GM08714 (cell line): ENCODE results near the gene TMED4.
"Not testable (repeated sequence)": the region's sequence is repeated elsewhere in the genome, so short reads cannot be mapped to it uniquely, and the experiment has no call there.

Experiments used
- H3K4me3 ChIP-seq: fragments of 200-500 bp; sonication (Bioruptor generic); 2 replicates; pipeline ENCODE4 v1.5.1; 2014; ENCODE audit warnings: mild to moderate bottlenecking, low read length, inconsistent platforms
- ZNF274 ChIP-seq: IDR thresholded peaks from 2 replicates; pipeline ENCODE4 v1.6.1; 2012; ENCODE audit warnings: mild to moderate bottlenecking, low read depth, low read length

The TMED4 gene

DNA sequence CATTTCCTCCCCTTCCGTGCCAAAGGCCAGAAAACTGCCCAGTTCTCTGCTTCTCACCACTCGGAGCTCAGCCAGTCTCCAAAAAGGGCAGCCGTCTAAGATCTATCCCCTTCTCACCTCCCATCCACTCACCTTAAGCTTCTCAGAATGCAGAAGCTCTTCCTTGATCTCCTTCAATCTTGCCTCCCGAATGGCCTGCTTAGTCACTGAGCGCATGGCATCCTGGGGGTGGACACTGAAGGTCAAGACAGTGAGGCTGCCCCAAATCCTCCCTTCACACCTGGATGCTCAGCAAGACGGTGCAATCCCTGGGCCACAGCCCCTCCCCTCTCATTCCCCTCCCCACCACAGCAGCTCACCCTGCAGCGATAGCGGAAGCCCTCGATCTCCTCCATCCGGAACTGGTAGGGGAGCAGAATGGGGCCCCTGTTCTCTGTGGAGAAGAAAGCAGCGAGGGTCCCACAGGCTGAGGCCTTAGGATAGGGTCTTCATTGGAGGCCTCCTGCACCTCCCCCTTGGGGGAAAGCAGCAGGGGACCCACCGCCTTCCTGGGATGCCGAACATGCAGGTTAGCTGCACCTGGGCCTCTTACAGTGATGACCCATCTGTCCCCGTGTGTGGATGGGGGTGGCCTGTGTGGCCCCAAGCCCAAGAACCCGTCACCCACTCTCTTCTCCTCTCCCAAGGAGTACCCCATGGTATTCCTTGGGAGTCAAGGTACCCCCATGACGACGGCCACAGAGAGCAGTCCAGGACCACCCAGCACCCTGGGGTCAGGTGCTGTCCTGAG, 13.1 kb downstream of the TMED4 start:
- TF ChIP-seq ZNF274, result no peak
- H3K4me3 ChIP-seq, result no peak overlapping the region

DNA sequence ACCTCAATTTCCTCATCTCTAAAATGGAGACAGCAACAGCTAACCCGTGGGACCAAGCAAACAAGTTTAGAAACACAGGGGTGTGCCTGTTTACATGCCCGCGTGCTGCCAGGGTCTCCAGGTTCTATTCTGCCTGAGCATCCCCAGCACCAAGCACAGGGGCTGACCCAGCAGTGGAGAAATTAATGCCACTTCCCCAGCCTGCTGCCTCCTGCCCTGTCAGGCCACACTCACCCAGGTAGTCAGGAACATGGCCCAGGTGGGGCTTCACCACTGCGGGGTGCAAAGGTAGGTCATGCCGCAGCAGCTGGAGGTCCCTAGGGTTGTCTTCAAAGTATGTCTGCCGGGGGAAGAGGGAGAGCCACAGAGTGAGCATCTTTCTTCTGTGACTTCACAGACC, 14.1 kb downstream of the TMED4 start:
- TF ChIP-seq ZNF274, result no peak
- no peak overlapping the region for H3K4me3 ChIP-seq

DNA sequence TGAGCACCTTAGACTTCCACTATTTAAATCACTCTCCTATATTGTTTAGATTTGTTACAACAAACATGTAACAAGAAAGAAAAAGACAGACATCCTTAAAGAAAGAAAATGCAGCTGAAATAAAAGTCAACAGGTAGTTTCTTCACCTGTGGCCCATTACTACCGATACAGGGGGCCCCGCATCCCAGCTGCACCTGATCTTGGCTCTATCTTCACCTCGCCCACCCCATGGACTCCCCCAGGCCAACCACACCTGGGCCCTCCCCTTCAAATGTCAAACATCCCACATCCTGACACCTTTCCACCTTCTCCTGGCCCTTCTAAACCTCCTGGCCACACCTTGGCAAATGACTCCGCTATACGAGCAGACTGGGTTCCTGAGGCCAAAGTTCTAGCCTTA, 15.4 kb downstream of the TMED4 start:
- no peak overlapping the region for H3K4me3 ChIP-seq
- no peak for TF ChIP-seq ZNF274

DNA sequence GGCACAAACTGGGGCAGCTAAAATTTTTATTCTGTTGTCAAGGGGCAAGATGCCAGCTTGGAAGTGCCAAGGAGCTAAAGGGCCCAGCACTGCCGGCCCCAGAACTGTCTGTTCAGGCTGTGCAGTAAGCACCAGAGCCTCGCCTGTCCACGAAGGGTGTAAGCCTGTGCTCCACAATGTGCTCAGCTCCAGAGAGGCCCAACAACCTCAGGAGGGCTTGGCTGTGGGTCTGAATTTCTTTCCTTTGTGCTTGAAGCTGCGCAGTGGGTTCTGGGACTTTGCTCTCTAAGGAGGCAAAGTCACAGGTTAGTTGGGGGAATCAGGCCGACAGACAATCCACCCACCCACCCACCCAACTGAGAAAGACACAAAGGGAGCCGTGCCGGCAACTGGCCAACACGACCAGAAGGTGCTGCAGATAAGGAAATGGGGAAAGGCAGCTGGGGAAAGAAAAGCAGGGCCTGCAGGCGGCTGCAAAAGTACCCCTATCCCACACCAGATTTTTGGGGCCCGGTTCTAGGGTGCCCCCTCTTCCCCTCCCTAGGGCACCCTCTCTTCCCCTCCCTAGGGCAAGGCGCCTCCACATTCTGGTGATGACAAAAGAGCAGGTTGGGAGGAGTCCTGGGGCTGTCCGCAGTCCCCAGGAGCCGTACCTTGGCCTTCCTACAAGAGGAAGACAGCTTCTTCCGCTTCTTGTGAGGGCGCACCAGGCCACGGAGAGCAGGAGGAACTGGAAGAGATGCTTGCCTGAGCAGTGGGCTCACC, 16.1 kb downstream of the TMED4 start:
- no peak for TF ChIP-seq ZNF274

DNA sequence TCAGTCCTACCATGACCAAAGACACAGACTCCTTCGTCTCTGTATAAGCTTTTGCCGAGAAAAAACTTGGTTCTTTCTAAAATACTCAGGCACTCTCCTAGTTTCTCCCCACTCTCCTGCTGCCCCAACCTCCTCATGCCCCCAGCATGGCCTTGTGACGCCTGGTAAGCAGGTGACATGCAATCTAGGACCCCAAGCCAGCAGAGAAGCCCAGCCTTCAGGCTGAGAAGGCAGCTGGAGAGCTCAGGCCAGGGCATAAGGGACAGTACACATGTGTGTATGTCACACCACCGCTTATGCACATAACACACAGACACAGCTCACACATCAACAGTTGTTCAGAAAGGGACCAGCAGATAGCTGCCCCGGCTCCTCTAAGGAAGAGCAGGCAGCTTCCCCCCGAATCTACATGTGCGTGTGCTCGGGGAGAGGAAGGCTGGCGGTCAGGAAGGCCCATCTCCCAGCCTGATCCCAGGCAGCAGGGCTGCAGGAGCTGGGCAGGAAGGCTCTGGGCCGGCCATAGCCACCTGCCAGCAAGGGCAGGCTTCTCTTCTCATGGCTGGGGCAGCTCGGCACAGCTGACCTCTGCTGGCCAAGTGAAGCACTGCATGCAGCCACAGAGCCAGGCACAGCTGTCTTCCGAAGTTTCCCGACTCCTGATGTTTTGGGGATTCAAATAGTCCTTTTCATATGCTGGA, 16.8 kb downstream of the TMED4 start:
- no peak for TF ChIP-seq ZNF274

More for the DNA sequence above, 16.1 kb downstream of the TMED4 start:
- no peak overlapping the region for H3K4me3 ChIP-seq

DNA sequence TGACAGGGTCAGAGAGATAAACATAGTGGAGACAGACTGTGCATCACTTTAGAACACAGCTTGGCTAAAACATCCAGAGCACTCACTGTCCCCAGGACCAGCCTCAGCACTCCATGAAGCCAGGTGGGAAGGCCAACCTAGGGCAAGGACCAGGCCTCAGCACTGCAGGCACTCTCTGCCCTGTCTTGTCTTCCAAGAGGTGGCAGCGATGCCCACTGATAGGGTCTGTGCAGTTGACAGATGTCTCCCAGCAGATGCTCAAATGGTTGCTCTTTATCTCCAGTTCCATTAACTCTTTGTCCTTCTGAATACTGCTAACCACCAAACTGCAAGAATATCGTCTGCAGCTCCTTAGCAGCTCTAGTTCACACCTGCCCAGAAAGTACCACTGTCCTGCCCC, 17.4 kb downstream of the TMED4 start:
- TF ChIP-seq ZNF274, result no peak
- no peak overlapping the region for H3K4me3 ChIP-seq

More for the DNA sequence above, 16.8 kb downstream of the TMED4 start:
- no peak overlapping the region for H3K4me3 ChIP-seq

DNA sequence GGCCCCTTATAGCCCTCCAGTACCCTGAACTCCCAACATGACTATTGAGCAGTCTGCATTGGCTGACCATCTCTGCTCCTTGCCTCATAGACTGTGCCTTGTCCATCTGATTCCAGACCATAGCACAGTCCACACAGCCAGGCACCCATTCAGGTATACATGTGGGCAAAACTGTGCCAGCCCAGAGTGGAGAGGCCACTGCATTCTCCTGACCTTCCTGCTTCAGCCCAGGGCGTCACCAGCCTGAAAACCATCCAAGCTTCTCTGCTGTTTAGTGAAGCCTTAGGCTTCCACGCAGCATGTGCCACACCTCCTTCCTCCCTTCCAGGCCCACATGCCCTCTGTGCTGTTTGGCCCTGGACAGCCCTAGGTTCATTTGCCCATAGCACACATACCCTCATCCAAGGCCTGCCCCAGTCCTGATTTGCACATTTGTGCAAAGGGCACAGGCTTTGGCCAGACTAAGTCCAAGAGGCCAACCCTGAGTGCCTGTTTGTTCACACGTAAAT, 18.8 kb downstream of the TMED4 start:
- H3K4me3 ChIP-seq, result no peak overlapping the region
- no peak for TF ChIP-seq ZNF274

DNA sequence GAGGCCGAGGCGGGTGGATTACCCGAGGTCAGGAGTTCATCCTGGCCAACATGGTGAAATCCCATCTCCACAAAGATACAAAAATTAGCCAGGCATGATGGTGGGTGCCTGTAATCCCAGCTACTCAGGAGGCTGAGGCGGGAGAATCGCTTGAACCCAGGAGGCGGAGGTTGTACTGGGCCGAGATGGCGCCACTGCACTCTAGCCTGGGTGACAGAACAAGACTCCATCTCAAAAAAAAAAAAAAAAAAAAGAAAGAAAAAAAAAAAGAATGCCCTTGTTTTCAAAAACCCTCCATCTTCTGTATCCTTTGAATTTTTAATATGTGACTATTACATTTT, 19.4 kb downstream of the TMED4 start:
- not testable (repeated sequence) for H3K4me3 ChIP-seq

DNA sequence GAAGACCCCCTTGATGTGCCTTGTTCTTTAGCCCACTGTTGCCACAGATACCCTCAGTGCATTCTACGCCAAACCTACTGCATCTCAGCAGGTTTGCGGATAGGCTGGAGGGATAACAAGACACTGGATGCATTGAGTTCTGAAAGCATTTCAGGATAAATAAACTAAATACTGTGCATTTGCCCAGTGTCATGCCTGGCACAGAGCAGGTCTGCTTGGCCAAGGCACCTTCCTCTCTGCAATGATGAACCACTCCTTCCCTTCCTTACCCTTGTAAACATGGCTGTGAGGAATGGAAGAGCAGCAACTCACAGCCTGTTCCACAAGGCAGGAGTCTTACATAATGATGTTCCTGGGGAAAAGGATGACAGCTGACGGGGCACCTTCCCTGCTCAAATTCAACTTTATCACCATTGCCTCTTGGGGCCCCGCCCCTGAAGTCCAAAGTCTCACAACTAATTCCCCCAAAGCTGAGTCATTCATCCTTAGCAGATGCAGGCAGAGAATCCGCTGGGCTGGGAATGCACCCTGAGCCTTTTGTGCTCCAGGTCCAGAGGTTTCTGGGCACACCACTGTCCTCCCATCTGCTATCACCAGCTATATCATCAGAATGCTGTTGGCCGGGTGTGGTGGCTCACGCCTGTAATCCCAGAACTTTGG, 19.9 kb downstream of the TMED4 start:
- no peak for TF ChIP-seq ZNF274

DNA sequence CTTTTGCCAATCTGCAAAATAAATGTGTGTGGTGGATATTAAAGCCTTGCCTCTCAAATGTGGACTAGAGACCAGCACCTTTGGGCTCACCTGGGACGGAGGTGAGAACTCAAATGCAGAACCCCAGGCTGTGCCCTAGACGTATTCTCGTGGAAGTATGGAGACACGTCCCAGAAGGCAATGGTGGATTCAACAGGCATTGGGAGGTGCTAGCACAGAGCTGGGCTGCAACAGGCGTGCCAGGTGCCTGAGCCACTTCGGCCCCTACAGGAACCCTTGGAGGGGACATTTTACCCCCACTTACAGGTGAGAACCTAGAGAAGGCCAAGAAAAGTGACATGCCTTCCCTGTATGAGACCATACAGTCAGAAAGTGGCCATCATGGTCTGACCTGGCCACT, 20.6 kb downstream of the TMED4 start:
- no peak overlapping the region for H3K4me3 ChIP-seq
- no peak for TF ChIP-seq ZNF274

More for the DNA sequence above, 19.9 kb downstream of the TMED4 start:
- H3K4me3 ChIP-seq, result no peak overlapping the region

DNA sequence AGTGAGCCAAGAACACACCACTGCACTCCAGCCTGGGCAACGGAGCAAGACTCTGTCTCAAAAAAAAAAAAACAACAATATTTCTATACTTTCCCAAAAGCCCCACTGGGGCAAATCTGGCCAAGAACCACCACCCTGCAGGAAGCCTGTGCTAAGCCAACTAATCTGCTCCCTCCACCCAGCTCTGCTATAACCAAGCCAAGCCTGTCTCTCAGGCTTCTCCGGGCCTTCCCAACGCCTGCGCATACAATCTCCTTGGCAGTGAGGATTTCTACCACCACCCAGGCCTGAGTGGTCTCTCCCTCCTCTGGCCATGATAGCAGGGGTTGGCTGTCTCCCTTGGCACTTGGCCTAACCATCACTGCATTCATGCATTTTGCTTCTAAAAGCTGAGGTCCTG, 22.5 kb downstream of the TMED4 start:
- H3K4me3 ChIP-seq, result no peak overlapping the region
- TF ChIP-seq ZNF274, result no peak

DNA sequence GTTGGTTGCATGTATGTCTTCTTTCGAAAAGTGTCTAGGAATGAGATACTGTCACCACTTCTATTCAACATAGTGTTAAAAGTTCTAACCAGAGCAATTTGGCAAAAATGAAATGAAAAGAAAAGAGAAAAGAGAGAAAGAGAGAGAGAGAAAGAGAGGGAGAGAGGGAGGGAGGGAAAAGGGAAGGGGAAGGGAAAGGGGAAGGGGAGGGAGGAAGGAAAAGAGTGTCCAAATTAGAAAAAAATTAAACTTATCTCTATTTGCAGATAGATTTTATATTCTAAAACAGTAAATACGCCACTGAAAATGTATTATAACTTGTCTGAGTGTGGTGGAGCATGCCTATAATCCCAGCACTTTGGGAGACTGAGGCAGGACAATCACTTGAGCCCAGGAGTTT, 24.5 kb downstream of the TMED4 start:
- H3K4me3 ChIP-seq, result no peak overlapping the region
- no peak for TF ChIP-seq ZNF274

DNA sequence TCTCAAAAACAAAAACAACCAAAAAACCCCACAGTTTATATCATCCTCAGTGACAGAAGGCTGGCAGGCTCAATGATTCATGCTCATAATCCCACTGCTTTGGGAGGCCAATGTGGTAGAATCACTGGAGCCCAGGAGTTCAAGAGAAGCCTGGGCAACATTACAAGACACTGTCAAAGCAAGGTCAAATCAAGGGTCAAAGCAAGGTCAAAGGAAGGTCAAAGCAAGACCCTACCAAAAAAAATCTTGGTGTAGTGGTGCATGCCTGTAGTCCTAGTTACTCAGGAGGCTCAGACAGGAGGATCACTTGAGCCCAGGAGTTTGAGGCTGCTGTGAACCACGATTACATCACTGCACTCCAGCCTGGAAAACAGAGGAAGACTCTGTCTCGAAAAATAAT, 26.7 kb downstream of the TMED4 start:
- TF ChIP-seq ZNF274, result no peak
- no peak overlapping the region for H3K4me3 ChIP-seq

DNA sequence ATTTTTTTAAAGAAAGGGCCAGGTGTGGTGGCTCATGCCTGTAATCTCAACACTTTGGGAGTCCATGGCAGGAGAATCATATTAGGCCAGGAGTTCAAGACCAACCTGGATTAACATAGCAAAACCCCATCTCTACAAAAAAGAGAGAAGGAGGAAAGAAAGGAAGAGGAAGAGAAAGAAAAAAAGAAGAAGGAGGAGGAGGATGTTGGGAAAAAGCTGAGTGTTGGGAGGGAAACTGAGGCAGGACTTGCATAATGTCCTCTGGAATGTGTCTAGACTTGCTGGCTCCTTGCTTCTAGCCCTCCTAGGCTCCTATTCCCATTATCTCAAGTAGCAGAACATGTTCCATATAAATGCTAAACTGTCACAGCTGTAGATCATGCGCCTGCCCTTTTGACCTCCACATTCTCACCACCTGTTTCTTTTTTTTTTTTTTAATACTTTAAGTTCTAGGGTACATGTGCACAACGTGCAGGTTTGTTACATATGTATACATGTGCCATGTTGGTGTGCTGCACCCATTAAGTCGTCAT, 29.5 kb downstream of the TMED4 start:
- not testable (repeated sequence) for H3K4me3 ChIP-seq
